Measurements from ENCODE around the gene TCTN2. TPM values are rescaled to one million over a fixed set of nuclear protein-coding genes. Genes with fewer than 3 reads are reported as not detected.

Gene TCTN2
- total RNA-seq, 3 donors from 2014 or later (not counting 1 experiment from before 2014, with no cell fraction given) = 3.2 to 7.3 (median 4.6) TPM

DNA sequence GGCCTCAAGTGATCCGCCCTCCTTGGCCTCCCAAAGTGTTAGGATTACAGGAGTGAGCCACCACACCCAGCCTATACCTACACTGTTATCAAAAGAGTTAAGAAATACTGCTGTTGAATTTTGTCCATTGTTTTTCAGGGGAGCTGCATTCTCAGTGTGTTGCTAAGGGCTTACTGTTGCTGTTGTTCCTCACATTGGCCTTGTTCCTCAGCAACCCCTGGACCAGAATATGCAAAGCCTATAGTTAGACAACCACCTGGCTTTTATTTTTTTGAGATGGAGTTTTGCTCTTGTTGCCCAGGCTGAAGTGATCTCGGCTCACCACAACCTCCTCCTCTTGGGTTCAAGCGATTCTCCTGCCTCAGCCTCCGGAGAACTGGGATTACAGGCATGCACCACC, 36.6 kb downstream of the TCTN2 start:
- WGBS (ENCODE audit: insufficient coverage) = 100% methylated on average over 4 of the region's 4 CpGs
- no peaks in the 10 kb centered on the region for H3K9me3 Mint-ChIP-seq

DNA sequence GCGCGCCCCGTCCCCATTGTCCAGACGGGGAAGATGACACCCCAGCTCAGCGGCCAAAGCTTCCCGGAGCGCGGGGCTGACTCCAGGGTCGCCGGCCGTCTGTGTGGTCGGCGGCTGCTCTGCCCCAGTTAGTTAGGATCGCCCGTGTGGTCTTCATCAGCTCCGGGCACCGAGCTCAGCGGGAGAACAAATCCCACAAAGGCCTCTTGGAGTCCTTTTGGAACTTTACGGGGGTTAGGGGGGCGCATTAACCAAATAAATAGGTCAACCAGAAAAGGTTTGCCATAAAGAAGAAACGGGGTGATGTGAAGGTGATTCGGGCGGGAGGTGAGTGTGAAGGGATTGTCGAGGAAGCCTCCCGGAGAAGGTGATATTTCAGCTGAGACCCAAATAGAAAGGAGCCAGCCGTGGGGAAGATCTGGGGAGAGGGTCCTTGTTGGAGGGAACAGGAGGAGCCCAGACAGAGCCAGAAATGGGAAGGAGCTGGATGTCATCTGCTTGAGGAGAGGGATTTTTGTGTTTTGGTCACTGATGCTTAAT, 41.9 kb downstream of the TCTN2 start:
- intact Hi-C loops (cut with micrococcal nuclease) = loop anchor here (2.0 to 5.0 kb wide), 2 partner anchors 30 to 41 kb away; partner anchors contain the start of gene TCTN2
- no peaks in the 10 kb centered on the region for H3K27me3 ChIP-seq (ENCODE audit: control insufficient read depth, insufficient read depth, low read length)
- peaks cover 24% of the 10 kb centered on the region for H3K4me1 ChIP-seq (ENCODE audit: control insufficient read depth, insufficient read depth, low read length)
- Mint-ChIP-seq H3K27ac (peak overlapping the region; percentile 78 to 88), H3K4me3 (peak overlapping the region; percentile 91), H3K36me3 (no peaks in the 10 kb centered on the region), H3K27me3 (ENCODE audit: low read depth in 2 of 2) (no peaks in the 10 kb centered on the region), H3K4me1 (peaks cover 32 to 37% of the 10 kb centered on the region in 2 donors), H3K9me3 (no peaks in the 10 kb centered on the region)
- 0% methylated on average over 26 of the region's 26 CpGs for WGBS (ENCODE audit: insufficient coverage)
- H3K4me3 ChIP-seq (ENCODE audit: low read length) = peak overlapping the region; percentile 82
- no peak for DNase-seq
- H3K9me3 ChIP-seq (ENCODE audit: control insufficient read depth, insufficient read depth, low read length) = no peaks in the 10 kb centered on the region
- TF ChIP-seq, protein P1, sequence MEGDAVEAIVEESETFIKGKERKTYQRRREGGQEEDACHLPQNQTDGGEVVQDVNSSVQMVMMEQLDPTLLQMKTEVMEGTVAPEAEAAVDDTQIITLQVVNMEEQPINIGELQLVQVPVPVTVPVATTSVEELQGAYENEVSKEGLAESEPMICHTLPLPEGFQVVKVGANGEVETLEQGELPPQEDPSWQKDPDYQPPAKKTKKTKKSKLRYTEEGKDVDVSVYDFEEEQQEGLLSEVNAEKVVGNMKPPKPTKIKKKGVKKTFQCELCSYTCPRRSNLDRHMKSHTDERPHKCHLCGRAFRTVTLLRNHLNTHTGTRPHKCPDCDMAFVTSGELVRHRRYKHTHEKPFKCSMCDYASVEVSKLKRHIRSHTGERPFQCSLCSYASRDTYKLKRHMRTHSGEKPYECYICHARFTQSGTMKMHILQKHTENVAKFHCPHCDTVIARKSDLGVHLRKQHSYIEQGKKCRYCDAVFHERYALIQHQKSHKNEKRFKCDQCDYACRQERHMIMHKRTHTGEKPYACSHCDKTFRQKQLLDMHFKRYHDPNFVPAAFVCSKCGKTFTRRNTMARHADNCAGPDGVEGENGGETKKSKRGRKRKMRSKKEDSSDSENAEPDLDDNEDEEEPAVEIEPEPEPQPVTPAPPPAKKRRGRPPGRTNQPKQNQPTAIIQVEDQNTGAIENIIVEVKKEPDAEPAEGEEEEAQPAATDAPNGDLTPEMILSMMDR (IDR thresholded peaks at IDR 0.05) = no peak
- no peak overlapping the region for H3K27ac ChIP-seq (ENCODE audit: low read length)
- H3K36me3 ChIP-seq (ENCODE audit: control insufficient read depth, insufficient read depth, low read length) = no peaks in the 10 kb centered on the region
- ATAC-seq = no peak

More for the DNA sequence above, 36.6 kb downstream of the TCTN2 start:
- no peaks in the 10 kb centered on the region for H3K27me3 Mint-ChIP-seq (ENCODE audit: low read depth in 2 of 2)
- intact Hi-C loops (cut with micrococcal nuclease) = no loop called here
- Histone ChIP-seq H3K9me3 (ENCODE audit: control insufficient read depth, insufficient read depth, low read length) (no peaks in the 10 kb centered on the region), H3K4me3 (ENCODE audit: low read length) (no peak overlapping the region), H3K4me1 (ENCODE audit: control insufficient read depth, insufficient read depth, low read length) (peaks cover 7% of the 10 kb centered on the region), H3K27ac (ENCODE audit: low read length) (no peak overlapping the region), H3K27me3 (ENCODE audit: control insufficient read depth, insufficient read depth, low read length) (no peaks in the 10 kb centered on the region), H3K36me3 (ENCODE audit: control insufficient read depth, insufficient read depth, low read length) (no peaks in the 10 kb centered on the region)
- H3K27ac Mint-ChIP-seq = no peak overlapping the region
- TF ChIP-seq, protein P1 (IDR thresholded peaks at IDR 0.05) = no peak
- no peaks in the 10 kb centered on the region for H3K36me3 Mint-ChIP-seq
- H3K4me3 Mint-ChIP-seq = no peak overlapping the region
- DNase-seq = no peak
- ATAC-seq = no peak
- peaks cover 10% of the 10 kb centered on the region in 2 donors for H3K4me1 Mint-ChIP-seq

DNA sequence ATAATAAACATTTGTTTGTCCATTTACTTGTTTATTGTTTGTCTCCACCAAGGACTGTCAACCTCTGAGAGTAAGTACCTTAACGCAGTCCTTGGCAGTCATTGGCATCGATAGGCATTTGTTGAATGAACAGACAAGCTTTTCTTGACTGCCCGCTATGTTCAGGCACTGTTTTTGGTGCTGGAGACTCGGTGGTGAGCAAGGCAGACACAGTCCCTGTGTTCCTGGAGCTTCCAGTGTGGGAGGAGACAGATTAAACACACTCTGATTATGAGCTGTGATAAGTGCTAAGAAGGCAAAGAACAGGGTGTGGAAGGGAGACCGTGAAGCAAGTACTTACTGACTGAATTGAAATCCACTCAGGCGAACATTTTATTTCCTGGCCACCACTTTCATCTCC, 42.5 kb downstream of the TCTN2 start:
- peaks cover 2% of the 10 kb centered on the region for H3K36me3 ChIP-seq (ENCODE audit: control insufficient read depth, insufficient read depth, low read length)
- H3K36me3 Mint-ChIP-seq = no peaks in the 10 kb centered on the region
- peaks cover 32 to 37% of the 10 kb centered on the region in 2 donors for H3K4me1 Mint-ChIP-seq
- no peaks in the 10 kb centered on the region for H3K27me3 ChIP-seq (ENCODE audit: control insufficient read depth, insufficient read depth, low read length)
- no peaks in the 10 kb centered on the region for H3K27me3 Mint-ChIP-seq (ENCODE audit: low read depth in 2 of 2)
- ATAC-seq (no peak), DNase-seq (peak in 1 of 2 donors; percentile 21)
- H3K27ac Mint-ChIP-seq = peak overlapping the region; percentile 78 to 88
- peaks cover 24% of the 10 kb centered on the region for H3K4me1 ChIP-seq (ENCODE audit: control insufficient read depth, insufficient read depth, low read length)
- H3K9me3 ChIP-seq (ENCODE audit: control insufficient read depth, insufficient read depth, low read length) = no peaks in the 10 kb centered on the region
- no peak overlapping the region for H3K4me3 ChIP-seq (ENCODE audit: low read length)
- WGBS (ENCODE audit: insufficient coverage) = 6% methylated on average over 6 of the region's 6 CpGs
- no peak overlapping the region for H3K27ac ChIP-seq (ENCODE audit: low read length)
- H3K9me3 Mint-ChIP-seq = no peaks in the 10 kb centered on the region
- TF ChIP-seq, protein P1 (IDR thresholded peaks at IDR 0.05) = no peak
- peak overlapping the region; percentile 91 for H3K4me3 Mint-ChIP-seq
- intact Hi-C loops (cut with micrococcal nuclease) = loop anchor here (2.0 to 5.0 kb wide), 2 partner anchors 29 to 41 kb away; partner anchors contain the start of gene TCTN2

Data from natural killer cell (primary cell).